HEK293 (cell line): ENCODE data around the gene NEK1.
"Not testable (repeated sequence)": the region's sequence is repeated elsewhere in the genome, so short reads cannot be mapped to it uniquely, and the experiment has no call there.

Experiments used
- CTCF ChIA-PET: fragments of 350-600 bp; formaldehyde crosslinking; extraction: SDS; loops from one replicate; lab custom pipeline; 2021; ENCODE audit warnings: antibody characterized with exemption; lab: Yijun Ruan, JAX
- POLR2A ChIA-PET: fragments of 300-600 bp; formaldehyde crosslinking; extraction: SDS; loops from one replicate; lab custom pipeline; 2020; ENCODE audit warnings: antibody characterized with exemption, inconsistent platforms; lab: Yijun Ruan, JAX
- H3K27ac ChIP-seq: fragments of 200-500 bp; sonication (Bioruptor generic); 2 replicates; pipeline ENCODE4 v1.5.1; 2014; ENCODE audit warnings: low read depth, low read length, control low read depth, inconsistent platforms; ENCODE audit errors: extremely low read depth
- H3K36me3 ChIP-seq, 2 experiments: fragments of 200-500 bp in 1 of 2; sonication (Bioruptor generic) in 1 of 2; 1 replicate in 1 of 2; 2 replicates in 1 of 2; pipeline ENCODE4 v1.5.1; 2014 to 2017; ENCODE audit warnings: inconsistent platforms in 2 of 2, low read length in 2 of 2; ENCODE audit not compliant: control insufficient read depth in 2 of 2, insufficient read depth in 1 of 2
- H3K4me1 ChIP-seq: fragments of 200-500 bp; sonication (Bioruptor generic); 2 replicates; pipeline ENCODE4 v1.5.1; 2014; ENCODE audit warnings: mild to moderate bottlenecking, low read length, inconsistent platforms; ENCODE audit not compliant: control insufficient read depth, insufficient read depth
- H3K4me3 ChIP-seq: 2 replicates; pipeline ENCODE4 v1.5.1; 2011; ENCODE audit warnings: low read depth, mild to moderate bottlenecking, control low read depth, low read length, moderate library complexity
- H3K9me3 ChIP-seq: fragments of 200-500 bp; sonication (Bioruptor generic); 2 replicates; pipeline ENCODE4 v1.5.1; 2014; ENCODE audit warnings: low read depth, low read length, inconsistent platforms; ENCODE audit not compliant: control insufficient read depth, insufficient read depth
- ZBTB11 ChIP-seq: fragments of 450-650 bp; formaldehyde crosslinking; conservative IDR thresholded peaks from 2 replicates; pipeline ENCODE4 v1.5.1; 2016; ENCODE audit warnings: low read depth, missing biosample characterization, missing genetic modification characterization
- ZBTB8A ChIP-seq: fragments of 450-650 bp; formaldehyde crosslinking; IDR thresholded peaks from 2 replicates; pipeline ENCODE4 v1.5.1; 2016; ENCODE audit warnings: missing biosample characterization, missing genetic modification characterization
- ZNF266 ChIP-seq: fragments of 450-650 bp; formaldehyde crosslinking; IDR thresholded peaks from 2 replicates; pipeline ENCODE4 v1.5.1; 2016; ENCODE audit warnings: missing biosample characterization, missing genetic modification characterization, low read depth
- ZNF394 ChIP-seq: fragments of 450-650 bp; formaldehyde crosslinking; IDR thresholded peaks from 2 replicates; pipeline ENCODE4 v1.5.1; 2016; ENCODE audit warnings: missing biosample characterization, missing genetic modification characterization, mild to moderate bottlenecking, moderate library complexity, borderline replicate concordance
- ZNF426 ChIP-seq: fragments of 450-650 bp; formaldehyde crosslinking; IDR thresholded peaks from 2 replicates; pipeline ENCODE4 v1.5.1; 2017; ENCODE audit warnings: missing biosample characterization, missing genetic modification characterization, mild to moderate bottlenecking, inconsistent platforms, moderate library complexity
- ZNF510 ChIP-seq: fragments of 450-650 bp; formaldehyde crosslinking; IDR thresholded peaks from 2 replicates; pipeline ENCODE4 v1.5.1; 2018; ENCODE audit warnings: mild to moderate bottlenecking, missing genetic modification characterization, missing biosample characterization; ENCODE audit not compliant: insufficient replicate concordance
- ZNF518A ChIP-seq: fragments of 450-650 bp; formaldehyde crosslinking; conservative IDR thresholded peaks from 2 replicates; pipeline ENCODE4 v1.5.1; 2016; ENCODE audit warnings: low read depth, missing biosample characterization, missing genetic modification characterization
- ZNF555 ChIP-seq: fragments of 450-650 bp; formaldehyde crosslinking; conservative IDR thresholded peaks from 2 replicates; pipeline ENCODE4 v1.5.1; 2017; ENCODE audit warnings: missing biosample characterization, mild to moderate bottlenecking, missing genetic modification characterization, inconsistent platforms
- ZNF560 ChIP-seq: fragments of 450-650 bp; formaldehyde crosslinking; IDR thresholded peaks from 2 replicates; pipeline ENCODE4 v1.5.1; 2017; ENCODE audit warnings: missing biosample characterization, missing genetic modification characterization, borderline replicate concordance
- ZNF623 ChIP-seq: fragments of 450-650 bp; formaldehyde crosslinking; IDR thresholded peaks from 2 replicates; pipeline ENCODE4 v1.5.1; 2016; ENCODE audit warnings: missing biosample characterization, missing genetic modification characterization
- ZNF629 ChIP-seq: fragments of 450-650 bp; formaldehyde crosslinking; IDR thresholded peaks from 2 replicates; pipeline ENCODE4 v1.5.1; 2017; ENCODE audit warnings: missing biosample characterization, missing genetic modification characterization
- ZNF654 ChIP-seq: fragments of 450-650 bp; formaldehyde crosslinking; IDR thresholded peaks from 2 replicates; pipeline ENCODE4 v1.5.1; 2016; ENCODE audit warnings: low read depth, missing biosample characterization, missing genetic modification characterization
- TF ChIP-seq, protein P1 (sequence below): fragments of 450-650 bp; formaldehyde crosslinking; IDR thresholded peaks from 2 replicates; pipeline ENCODE4 v1.5.1; 2016; ENCODE audit warnings: missing biosample characterization, missing genetic modification characterization

NEK1 gene

DNA sequence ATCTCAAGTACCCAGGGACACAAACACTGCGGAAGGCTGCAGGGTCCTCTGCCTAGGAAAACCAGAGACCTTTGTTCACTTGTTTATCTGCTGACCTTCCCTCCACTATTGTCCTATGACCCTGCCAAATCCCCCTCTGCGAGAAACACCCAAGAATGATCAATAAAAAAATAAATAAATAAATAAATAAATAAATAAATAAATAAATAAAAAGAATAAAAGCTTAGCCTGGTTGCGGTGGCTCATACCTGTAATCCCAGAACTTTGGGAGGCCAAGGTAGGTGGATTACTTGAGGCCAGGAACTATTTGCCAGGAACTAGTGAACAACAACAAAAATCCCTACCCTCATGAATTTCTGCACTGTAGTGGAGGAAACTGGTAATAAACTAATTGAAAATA is 41.4 kb downstream of the NEK1 start:
- H3K36me3 ChIP-seq = peaks cover 0 to 25% of the 10 kb centered on the region in 2 experiments; a peak in 2 of 3 replicates
- TF ChIP-seq ZNF426 (tag by site-specific recombination) (peak; percentile 79), ZNF555 (tag by site-specific recombination) (peak; percentile 74), ZNF510 (tag by site-specific recombination) (peak; percentile 53), ZNF629 (tag by site-specific recombination) (peak; percentile 22; the same call in 1 of the 2 replicates), ZNF518A (tag by site-specific recombination) (peak; percentile 78), ZNF654 (tag by site-specific recombination) (peak; percentile 38), ZNF623 (peak; percentile 55), ZBTB11 (tag by site-specific recombination) (peak; percentile 77), ZNF394 (peak; percentile 90), ZNF266 (tag by site-specific recombination) (0 out of 2 replicates have a peak, but pooled peaks have one; percentile 11), ZBTB8A (tag by site-specific recombination) (peak; percentile 57; the same call in 1 of the 2 replicates), ZNF560 (tag by site-specific recombination) (0 out of 2 replicates have a peak, but pooled peaks have one; percentile 10)
- TF ChIP-seq, protein P1, sequence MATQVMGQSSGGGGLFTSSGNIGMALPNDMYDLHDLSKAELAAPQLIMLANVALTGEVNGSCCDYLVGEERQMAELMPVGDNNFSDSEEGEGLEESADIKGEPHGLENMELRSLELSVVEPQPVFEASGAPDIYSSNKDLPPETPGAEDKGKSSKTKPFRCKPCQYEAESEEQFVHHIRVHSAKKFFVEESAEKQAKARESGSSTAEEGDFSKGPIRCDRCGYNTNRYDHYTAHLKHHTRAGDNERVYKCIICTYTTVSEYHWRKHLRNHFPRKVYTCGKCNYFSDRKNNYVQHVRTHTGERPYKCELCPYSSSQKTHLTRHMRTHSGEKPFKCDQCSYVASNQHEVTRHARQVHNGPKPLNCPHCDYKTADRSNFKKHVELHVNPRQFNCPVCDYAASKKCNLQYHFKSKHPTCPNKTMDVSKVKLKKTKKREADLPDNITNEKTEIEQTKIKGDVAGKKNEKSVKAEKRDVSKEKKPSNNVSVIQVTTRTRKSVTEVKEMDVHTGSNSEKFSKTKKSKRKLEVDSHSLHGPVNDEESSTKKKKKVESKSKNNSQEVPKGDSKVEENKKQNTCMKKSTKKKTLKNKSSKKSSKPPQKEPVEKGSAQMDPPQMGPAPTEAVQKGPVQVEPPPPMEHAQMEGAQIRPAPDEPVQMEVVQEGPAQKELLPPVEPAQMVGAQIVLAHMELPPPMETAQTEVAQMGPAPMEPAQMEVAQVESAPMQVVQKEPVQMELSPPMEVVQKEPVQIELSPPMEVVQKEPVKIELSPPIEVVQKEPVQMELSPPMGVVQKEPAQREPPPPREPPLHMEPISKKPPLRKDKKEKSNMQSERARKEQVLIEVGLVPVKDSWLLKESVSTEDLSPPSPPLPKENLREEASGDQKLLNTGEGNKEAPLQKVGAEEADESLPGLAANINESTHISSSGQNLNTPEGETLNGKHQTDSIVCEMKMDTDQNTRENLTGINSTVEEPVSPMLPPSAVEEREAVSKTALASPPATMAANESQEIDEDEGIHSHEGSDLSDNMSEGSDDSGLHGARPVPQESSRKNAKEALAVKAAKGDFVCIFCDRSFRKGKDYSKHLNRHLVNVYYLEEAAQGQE (tag by site-specific recombination) = peak; percentile 61; the same call in 1 of the 2 replicates
- CTCF ChIA-PET, H3K9me3 ChIP-seq, H3K4me1 ChIP-seq, POLR2A ChIA-PET, H3K27ac ChIP-seq, H3K4me3 ChIP-seq: not testable (repeated sequence)

DNA sequence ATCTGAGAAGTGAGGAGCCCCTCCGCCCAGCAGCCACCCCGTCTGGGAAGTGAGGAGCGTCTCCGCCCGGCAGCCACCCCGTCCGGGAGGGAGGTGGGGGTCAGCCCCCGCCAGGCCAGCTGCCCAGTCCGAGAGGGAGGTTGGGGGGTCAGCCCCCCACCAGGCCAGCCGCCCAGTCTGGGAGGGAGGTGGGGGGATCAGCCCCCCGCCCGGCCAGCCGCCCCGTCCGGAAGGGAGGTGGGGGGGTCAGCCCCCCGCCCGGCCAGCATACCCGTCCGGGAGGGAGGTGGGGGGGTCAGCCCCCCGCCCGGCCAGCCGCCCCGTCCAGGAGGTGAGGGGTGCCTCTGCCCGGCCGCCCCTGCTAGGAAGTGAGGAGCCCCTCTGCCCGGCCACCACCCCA is 42.1 kb downstream of the NEK1 start:
- H3K4me3 ChIP-seq, H3K9me3 ChIP-seq, POLR2A ChIA-PET, H3K27ac ChIP-seq, CTCF ChIA-PET, H3K4me1 ChIP-seq: not testable (repeated sequence)
- peaks cover 0 to 20% of the 10 kb centered on the region in 2 experiments; a peak in 2 of 3 replicates for H3K36me3 ChIP-seq
